GM20000 (cell line): ENCODE measurements around the gene IRX4.

Experiments used
- DNase-seq: peaks from one replicate; pipeline ENCODE4 v3.0.0; 2012; ENCODE audit warnings: low spot score
- CTCF ChIP-seq: IDR thresholded peaks from 2 replicates; pipeline ENCODE4 v1.5.1; 2012; ENCODE audit warnings: mild to moderate bottlenecking, control low read depth; ENCODE audit errors: extremely low read depth, missing control alignments

The IRX4 gene

GRCh38 chr5:1852324-1852947 is 30.3 kb downstream of the IRX4 start:
- TF ChIP-seq CTCF = no peak

DNA sequence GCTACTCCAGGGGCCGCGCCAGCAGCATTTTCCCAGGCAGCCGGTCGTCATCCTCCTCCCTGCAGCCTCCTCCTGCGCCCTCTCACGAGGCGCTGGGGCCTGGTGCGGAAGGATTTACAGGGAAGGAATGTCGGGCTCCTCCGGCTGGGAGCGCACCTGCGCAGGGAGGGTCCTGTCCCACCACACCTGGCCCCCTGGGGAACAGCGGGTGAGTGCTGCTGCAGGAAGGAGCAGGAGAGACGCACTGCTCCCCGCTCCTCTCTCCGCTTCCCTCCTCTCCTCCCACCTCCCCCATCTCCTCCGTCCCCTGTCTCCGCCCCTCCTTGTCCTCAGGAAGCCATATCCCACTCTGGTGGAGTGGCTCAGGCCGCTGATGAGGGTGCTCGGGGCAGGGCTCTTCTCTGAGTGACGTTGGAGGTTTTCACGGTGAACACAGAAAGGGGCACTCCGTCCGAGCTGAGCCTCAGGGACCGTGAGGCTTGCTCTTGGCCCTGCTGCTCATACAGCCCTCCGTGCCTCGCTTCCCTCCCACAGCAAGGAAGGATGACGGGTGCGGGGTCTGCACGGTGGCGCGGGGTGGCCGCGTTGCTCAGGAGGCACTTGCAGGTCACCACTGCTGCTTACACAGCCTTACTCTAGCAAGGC is 31.3 kb downstream of the IRX4 start:
- DNase-seq = no peak
- TF ChIP-seq CTCF = no peak

More at GRCh38 chr5:1852324-1852947, 30.3 kb downstream of the IRX4 start:
- no peak for DNase-seq

DNA sequence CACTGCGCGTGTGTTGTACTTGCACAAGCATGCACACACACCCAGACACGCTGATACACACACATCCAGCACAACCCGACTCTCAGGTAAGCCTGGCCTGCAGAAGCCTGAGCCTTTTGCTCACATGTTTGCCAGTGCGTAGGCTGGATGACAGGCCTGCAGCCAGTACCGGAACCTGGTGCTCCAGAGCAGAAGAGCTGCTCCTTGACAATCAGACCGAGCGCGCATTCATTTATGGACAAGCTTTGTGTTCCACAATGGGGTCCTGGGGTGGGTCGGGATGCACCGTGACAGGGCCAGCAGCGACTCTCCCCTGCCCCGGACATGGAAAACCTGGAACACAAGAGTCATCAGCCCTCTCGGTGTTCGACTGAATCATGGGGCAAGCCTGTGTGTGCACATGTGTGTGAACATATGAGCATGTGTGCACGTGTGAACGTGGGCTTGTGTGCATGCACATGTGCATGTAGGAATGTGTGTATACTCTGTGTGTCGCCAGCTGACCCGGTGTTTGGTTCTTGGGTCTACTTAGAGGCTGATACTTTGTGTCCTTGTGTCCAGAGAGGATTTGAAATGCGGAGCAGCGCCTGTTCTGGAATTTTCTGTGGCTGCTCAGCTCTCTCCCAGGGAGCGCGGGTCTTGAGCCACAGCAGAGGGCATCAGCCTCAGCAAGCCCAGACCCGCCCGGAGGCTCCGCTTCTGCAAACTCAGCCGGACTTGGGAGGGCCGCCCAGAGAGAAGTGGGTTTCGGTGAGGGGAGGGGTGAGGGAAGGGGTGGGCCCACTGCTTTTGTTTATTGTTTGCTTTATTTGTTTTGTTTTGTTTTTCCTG is 32.2 kb downstream of the IRX4 start:
- no peak for TF ChIP-seq CTCF

GRCh38 chr5:1847611-1848010 is 35.1 kb downstream of the IRX4 start:
- TF ChIP-seq CTCF = no peak
- DNase-seq = no peak

More for the DNA sequence above, 32.2 kb downstream of the IRX4 start:
- DNase-seq = no peak

DNA sequence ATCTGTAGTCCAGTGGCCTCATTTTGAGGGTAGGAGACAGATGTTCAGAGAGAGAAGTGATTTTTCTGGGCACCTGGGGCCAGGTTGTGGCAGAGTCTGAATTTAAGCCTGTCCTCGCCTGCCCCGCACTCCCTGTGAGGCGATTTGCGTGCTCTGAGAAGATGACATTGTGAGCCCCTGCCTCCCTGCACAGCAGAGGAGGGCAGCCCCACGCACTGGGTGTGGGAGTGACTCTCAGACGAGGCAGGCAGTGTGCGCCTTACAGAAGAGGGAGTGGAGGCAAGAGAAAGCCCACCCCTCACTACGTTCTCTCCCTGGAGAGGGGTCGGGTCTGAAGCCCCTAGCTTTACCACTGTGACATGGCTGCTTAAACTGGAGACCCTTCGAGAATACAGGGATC is 35.7 kb downstream of the IRX4 start:
- no peak for DNase-seq
- TF ChIP-seq CTCF = no peak

GRCh38 chr5:1846583-1846982 is 36.1 kb downstream of the IRX4 start:
- DNase-seq = no peak
- TF ChIP-seq CTCF = no peak

- no peak for DNase-seq
- TF ChIP-seq CTCF = no peak
Observed at GRCh38 chr5:1845696-1846095, 37.0 kb downstream of the IRX4 start.
